ENCODE measurements around the gene CDC25B.
A peak's percentile ranks its signal among the peaks of the same experiment; 100 is the strongest.

The CDC25B gene

DNA sequence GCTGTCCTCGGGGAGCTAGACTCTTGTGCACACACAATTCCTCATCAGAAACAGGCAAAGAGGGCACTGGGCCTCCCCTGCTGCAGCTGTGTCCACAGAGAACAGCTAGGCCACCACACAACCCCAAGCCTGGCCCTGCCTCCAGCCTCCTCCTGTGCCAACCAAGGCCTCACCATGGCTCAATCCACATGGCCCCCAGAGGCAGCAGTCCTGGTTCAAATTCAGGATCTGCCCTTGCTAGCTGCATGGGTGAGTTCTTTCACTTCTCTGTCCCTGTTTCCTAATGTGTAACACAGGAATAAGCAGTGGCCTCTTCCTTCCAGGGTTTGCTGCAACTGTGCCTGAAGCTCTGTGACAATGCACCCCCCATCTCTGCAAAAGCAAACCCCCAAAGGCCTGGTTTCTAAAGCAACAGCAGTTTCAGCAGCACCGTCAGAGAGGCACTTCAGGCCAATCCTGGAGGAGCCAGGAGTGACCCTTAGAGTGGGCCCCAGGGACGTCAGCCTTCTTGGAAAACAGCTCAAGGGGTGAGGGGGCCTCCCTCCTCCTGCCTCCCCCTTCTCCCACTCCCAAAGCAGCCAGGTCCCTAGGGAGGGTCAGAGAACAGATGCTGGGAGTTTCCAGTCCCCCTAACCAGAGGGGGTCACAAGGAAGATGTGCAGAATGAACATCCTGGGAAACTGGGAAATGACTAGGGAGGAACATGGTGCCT is 30.8 kb upstream of the CDC25B start:
- no peak for DNase-seq

DNA sequence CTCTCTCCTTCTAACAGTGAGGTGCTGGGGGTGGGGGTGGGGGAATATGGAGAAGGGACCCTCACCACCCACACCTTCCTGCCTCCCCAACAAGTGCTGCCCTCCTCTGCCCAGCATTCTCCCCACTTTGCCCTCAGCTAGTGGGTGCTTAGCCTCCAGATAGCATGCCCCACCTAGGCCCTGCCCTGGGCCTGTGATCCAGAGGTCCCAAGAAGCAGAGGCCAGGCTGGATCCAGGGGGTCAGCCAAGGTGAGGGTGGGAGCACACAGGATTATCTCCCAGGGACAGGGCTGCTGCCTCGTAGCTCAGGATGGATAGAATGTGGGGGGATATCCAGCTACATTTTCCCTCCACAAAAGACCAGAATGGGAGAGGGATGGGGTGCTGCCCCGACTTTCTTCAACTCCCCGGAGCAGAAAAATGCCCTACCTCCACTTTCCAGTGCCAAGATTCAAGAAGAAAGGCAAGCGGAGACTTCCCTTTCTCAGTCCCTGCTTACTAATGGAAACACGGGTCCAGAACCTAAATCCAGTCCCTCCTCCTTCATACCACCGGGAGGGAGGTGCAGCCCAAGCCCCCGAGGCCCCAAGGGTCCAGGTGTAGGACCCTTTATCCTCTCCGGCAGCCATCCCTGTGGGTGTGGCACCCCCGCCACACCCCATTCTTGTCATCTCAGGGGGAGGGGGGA is 29.5 kb upstream of the CDC25B start:
- DNase-seq: no peak

DNA sequence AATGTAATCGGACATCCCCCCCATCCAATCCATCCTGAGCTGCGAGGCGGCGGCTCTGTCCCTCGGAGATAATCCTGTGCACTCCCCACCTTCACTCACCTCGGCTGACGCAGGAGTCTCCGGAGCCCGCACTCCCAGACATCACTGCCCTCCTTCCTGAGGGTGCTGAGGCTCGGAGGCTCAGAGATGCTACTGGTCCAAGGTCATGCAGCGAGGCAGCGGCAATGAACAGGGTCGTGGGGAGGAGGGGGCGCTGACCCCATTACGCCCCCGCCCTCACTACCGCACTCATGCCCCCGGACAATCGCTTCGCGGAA is 29.0 kb upstream of the CDC25B start:
- DNase-seq: no peak

DNA sequence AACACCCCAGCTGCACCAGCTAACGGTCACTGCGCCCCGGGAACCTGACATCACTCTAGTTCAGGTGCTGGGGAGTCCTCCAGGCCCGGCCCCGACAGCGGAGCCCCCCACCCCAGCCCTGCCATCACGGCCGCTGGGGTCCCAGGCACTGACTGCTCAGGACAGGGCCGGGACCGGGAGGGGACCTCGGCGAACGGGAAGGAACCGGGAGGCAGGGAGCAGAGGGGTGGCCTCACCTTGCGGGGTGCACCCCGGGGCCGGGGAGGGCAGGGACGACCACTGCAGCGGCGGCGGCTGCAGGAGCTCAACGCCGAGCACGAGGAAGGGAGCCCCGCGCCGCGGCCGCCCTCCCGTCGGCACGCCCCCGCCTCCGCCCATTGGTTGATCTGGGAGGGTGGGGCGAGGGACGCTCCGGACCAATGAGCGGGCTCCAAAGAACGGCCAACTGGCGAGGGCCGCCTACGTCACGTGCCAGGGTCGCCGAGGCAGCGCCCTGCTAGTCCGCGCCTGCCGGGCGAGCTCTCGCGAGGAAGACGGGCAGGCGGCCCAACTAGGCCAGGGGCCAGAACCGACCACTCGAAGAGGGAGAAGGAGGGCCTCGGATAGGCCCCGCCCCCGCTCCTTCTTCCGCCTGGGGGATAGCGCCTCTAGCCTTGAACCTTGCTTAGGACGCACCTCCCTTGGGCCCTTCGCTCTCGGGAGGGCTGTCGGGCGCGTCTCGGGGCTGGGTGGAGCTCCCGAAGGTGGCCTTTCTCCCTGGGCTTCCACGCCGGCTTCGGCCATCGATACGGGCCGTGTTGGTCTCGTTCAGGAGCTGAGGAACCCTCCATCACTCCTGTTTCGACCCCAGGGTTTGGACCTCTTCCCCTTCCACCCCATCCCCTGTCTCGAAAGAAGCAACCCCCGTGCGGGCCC is 28.4 kb upstream of the CDC25B start, which contains the start of gene ADISSP:
Gene ADISSP, minus strand, starts transcription at position 327 of the 915 bp plus-strand sequence. CDS start 7,653 bp downstream, outside the sequence.
- DNase-seq: peak; percentile 98

DNA sequence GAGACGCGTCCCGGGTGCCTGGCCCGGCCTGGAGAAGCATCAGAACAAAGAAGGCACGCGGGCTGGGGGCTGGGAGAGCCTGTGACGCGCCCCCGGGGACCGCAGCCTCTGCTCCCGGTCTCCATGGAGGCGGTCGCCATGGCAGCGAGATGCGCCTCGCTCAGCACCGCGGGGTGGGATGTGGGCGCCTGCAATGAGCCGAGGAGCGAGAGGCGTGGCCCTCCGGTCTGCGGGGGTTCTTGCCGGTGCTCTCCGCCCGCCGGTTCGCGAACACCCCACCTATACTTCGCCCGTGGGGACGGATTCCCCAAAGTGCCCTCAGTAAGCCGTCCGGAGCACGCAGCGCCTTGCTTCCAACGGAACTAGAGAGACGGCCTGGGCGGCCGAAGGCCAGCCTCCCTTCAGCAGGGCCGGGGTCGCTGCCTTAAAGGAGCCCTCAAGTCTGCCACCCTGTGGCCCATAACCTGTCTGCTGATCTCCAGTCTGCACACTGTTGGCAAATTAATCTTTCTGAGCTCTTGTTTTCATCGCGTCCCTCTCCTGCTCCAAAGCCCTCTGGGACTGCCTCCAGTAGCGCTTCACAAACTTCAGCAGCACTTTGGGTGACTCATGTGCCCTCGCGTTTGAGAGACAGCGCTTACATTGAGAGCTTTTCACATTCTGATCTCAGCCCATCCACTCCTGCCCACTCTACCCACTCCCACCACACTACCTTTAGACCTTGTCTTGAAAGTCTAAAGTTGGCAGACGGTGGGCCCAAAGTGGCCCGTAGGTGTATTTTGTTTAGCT is 27.6 kb upstream of the CDC25B start:
- peak; percentile 94 for DNase-seq

GRCh38 chr20:3771552-3772058 is 24.5 kb upstream of the CDC25B start:
- no peak for DNase-seq

DNA sequence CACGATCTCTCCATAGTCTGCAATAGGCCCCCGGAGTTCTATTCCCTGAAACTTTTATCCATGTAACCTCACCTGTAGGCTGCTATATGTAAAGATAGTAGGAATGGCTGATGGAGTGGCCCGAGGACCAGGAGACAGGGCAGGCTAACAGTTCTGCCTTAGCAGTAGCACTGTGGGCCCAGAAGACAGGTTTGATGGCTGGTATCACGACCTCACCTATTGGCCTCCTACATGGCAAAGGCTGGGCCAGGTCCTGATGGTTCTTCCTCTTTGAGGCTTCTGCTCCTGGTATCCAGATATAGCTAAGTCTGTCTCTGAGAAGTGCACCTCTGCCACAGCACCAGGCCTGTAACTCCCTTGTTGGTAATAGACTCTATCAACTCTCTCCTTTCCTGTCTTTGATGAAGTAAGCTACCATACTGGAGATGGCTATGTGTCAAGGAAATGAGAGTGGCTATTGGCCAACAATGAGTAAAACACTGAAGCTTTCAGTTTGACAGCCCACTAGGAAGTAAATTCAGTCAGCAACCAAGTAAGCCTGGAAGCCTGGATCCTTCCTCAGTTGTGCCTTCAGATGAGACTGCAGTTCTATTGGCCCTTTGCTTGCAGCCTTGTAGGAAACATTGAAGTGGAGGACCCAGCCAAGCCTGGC is 20.5 kb upstream of the CDC25B start:
- DNase-seq: no peak

DNA sequence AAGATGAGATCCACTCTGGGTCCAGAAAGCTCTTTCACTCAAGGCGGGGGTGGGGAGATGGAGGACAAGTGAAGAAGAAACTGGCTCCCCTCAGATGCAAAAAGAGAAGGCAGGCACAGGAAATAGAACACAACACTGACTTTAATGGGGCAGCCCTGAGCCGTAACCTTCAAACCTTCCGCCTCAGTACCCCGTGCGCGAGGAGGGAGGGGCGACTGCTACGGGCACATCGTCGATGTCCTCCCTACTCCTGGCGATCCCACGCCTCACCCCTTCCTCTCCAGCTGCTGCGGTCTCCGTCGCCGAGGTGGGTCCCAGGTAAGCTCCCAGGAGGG is 18.8 kb upstream of the CDC25B start:
- DNase-seq: peak; percentile 47

DNA sequence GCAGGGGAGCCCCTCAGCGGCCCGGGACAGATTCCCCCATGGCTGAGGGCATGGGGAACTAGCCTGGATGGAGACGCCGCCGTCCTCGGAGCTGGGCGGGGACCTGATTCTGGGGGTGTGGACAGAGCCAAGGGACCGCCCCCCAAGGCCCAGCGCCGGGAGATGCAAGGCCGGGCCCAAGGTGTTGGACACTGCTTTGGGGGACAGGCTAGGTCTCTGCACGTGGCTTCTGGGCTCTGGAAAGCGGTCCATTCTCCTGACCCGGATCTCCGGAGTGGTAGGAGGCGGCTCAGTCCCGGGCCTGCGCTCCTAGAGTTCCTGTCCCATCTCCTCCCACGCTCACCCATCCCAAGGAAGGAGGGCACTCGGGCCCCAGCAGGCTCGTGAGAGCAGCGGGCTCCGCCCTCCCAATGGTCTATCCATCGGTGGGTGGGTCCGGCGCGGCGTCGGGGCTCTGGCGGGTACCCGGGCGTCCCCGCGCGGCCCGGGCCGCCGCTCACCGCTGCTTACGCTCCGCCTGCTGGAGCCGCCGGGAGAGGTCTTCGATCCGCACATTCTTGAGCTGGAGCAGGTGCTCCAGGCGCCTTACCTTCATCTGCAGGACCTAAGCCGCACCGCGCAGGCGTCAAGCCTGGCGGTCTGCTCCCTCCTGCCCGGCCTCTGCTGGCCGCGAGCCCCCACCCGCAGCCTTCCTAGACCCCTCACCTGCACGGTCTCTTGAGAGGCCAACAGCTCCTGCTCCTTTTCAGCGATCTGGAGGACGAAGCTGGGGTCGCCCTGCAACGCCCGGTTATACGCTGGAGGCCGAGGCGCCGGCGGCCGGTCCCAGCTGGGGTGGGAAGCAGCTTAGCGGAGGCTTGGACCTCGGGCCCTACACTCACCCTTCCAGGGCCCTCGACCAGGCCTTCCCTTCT is 18.1 kb upstream of the CDC25B start:
- peak; percentile 62 for DNase-seq

- DNase-seq: no peak
Observed at GRCh38 chr20:3778976-3779375, 17.1 kb upstream of the CDC25B start.

- DNase-seq: peak; percentile 98
Observed at GRCh38 chr20:3781153-3781910, 14.8 kb upstream of the CDC25B start, which contains the start of gene SPEF1. TSS of gene SPEF1 (minus strand) at chr20:3781448. CDS start at chr20:3781287, 161 bp downstream.

DNA sequence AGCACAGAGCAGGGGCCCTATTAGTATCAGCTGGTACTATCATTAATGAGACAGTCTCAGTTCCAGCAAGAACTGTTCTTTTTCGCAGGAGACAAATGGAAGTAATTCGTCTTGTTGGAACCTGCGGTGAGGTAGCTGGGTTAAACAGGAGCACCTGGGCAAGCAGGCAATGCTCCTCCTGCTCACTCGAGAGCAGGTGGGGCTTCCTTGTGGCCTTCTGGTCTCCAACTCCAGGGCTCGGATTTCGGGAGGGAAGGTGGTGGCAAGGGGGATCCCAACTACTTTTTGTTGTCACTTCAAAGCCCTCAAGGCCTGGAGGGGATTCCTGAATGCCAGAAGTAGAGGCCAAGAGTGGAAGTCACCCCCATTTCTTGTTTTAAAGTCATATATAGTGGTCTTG is 13.5 kb upstream of the CDC25B start:
- DNase-seq: no peak

DNA sequence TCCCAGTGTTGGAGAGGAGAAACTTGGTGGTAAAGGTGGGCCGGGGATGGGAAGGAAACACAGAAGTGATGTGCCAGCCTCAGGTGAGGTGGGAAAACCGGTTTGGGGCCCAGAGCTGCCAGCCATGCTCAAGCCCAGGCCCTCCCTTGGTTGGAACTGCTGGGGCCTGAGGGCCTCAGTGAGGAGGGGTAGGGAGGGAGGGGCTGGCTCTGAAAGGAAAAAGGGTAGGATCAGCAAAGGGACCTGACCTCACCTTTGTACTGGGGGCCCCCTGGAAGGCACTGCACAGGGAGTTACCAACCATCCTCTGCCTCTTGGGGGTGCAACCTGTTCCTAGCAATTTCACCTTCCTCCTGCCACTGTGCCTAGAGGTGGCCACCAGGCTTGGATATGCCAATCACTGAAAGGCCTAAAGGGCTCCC is 13.0 kb upstream of the CDC25B start:
- DNase-seq: no peak

DNA sequence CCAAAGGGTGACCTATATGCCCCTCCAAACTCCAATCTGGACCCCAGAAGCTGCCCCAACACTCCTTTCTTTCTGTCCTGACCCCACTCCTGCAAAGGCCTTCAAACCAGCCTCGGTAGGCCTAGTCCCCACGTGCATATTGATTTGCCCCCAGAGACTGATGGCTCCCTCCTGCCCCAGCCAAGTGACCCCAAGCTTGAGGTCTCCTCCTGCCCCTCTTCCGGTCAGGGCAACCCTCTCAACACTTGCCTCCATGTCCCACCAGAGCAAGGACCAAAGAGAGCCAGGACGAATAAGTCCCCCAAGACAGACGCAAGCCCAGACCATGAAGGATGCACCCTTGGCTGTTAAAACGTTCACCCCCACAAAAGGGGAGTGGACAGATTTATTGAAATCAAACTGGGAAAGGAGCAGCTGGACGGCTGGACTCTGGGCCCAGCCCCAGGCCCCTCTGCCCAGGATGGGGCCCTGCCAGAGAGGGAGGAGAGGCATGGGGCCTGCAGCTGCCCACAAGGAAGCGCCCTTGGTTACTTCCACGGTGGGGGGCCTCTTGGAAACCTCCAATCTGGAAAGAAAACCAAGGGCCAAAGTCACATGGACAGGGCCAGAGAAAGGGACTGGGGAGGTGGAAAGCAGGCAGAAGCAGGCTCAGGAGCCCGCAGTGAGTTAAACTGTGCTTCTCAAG is 12.5 kb upstream of the CDC25B start:
- no peak for DNase-seq

GRCh38 chr20:3784216-3784853 is 11.8 kb upstream of the CDC25B start:
- DNase-seq: no peak

- DNase-seq: no peak
Observed at GRCh38 chr20:3784863-3785239, 11.3 kb upstream of the CDC25B start.

DNA sequence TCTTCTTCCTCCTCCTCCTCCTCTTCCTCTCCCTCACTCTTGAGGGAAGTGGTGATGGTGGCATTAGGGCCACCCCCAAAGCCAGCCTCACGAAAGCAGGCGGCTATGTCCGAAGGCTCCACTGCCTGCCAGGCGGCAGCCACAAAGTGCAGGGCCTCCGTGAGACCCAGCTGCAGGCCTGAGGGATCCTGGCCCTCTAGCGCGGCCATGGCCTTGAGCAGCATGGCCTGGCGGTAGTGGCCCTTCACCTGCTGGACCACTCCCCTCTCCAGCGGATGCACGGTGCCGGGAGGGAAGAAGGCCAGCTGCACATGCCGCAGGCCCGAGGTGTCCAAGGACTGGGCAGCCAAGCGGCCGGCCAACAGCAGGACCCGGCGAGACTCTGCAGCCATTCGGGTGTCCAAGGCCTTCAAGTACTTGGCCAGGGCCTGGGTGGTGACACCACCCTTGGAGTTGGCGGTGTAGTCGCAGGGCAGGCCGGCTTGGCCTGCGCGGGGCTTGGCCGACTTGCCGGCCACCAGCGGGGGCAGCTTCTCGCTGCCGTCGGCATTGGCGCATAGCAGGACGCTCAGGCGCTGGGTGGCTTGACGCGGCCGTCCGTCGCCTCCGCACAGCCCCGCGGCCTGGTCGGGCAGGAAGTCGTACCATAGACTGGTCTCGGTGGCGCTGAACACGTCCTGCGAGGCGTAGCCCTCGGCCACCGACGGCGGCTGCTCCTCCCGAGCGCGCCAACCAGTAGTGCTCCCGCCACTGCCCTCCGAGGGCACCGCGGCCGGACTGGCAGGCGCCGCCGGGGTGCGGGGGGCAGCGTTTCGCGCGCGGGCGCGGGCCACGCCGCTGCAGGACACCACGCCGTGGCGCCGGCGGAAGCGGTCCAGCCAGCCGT is 10.6 kb upstream of the CDC25B start:
- no peak for DNase-seq

DNA sequence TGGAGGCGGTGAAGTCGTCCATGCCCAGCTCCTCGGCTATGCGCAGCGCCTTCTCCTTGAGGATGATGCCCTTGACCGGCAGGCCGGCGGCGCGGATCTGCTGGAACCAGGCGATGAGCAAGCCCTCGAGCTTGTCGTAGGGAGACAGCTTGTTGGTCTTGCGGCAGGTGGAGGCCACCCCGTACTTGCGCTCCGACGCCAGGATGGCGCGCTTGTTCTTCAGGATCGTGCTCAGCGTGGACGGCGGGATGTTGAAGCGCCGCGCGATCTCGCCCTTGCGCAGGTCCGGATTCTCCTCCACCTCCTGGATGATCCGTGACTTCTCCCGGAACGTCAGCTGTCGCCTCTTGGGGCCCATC is 10.0 kb upstream of the CDC25B start:
- peak; percentile 78 for DNase-seq

Measured in eye (tissue), 1 donor.